Panc1 (cell line): ENCODE data around the gene ZBTB40. TPM values are rescaled to one million over a fixed set of nuclear protein-coding genes. Genes with fewer than 3 reads are reported as not detected.
A peak's percentile ranks its signal among the peaks of the same experiment; 100 is the strongest.

Source experiments
- ATAC-seq: fragments of 200-7000 bp; cut with Tn5 transposase; 2 replicates; pipeline ENCODE4 v1.9.1; 2020; ENCODE audit warnings: mild to moderate bottlenecking, moderate library complexity
- BruUV-seq: library from RNA; stranded (reverse); fragments of 400-500 nt; replicated peaks from 2 replicates; lab custom pipeline; 2021; lab: Mats Ljungman, UMichigan
- CTCF ChIA-PET: fragments of 300-600 bp; sonication (Branson Sonifier 250); formaldehyde crosslinking; loops from one replicate; lab custom pipeline; 2022; ENCODE audit warnings: antibody characterized with exemption; lab: Charles Lee
- POLR2A ChIA-PET: fragments of 300-600 bp; sonication (Branson Sonifier 250); formaldehyde crosslinking; loops from one replicate; lab custom pipeline; 2022; ENCODE audit warnings: antibody characterized with exemption; lab: Charles Lee
- DNase-seq: peaks from one replicate; pipeline ENCODE4 v3.0.0-alpha.2; 2010; ENCODE audit warnings: low read depth, low spot score
- H3K27ac ChIP-seq: 2 replicates; pipeline ENCODE4 v1.5.1; 2011; ENCODE audit warnings: mild to moderate bottlenecking, low read length, inconsistent platforms
- H3K27me3 ChIP-seq: fragments of 200-500 bp; sonication (Bioruptor generic); 2 replicates; pipeline ENCODE4 v1.6.0; 2014; ENCODE audit warnings: low read length, inconsistent platforms; ENCODE audit not compliant: control insufficient read depth, insufficient read depth
- H3K36me3 ChIP-seq: fragments of 200-500 bp; sonication (Bioruptor generic); 2 replicates; pipeline ENCODE4 v1.5.1; 2014; ENCODE audit warnings: inconsistent platforms, mild to moderate bottlenecking, low read length, moderate library complexity; ENCODE audit not compliant: control insufficient read depth, insufficient read depth
- H3K4me1 ChIP-seq: 2 replicates; pipeline ENCODE4 v1.5.1; 2011; ENCODE audit warnings: inconsistent platforms, mild to moderate bottlenecking, low read length, moderate library complexity; ENCODE audit not compliant: control insufficient read depth, insufficient read depth
- H3K4me3 ChIP-seq, 2 experiments: 2 replicates each; pipeline ENCODE4 v1.5.1; 2011 to 2012; ENCODE audit warnings: low read depth in 2 of 2, low read length in 2 of 2, mild to moderate bottlenecking in 2 of 2, inconsistent platforms in 1 of 2, moderate library complexity in 1 of 2
- H3K9me3 ChIP-seq: fragments of 200-500 bp; sonication (Bioruptor generic); 2 replicates; pipeline ENCODE4 v1.5.1; 2014; ENCODE audit warnings: low read depth, mild to moderate bottlenecking, inconsistent platforms, low read length, moderate library complexity; ENCODE audit not compliant: control insufficient read depth, insufficient read depth
- POLR2AphosphoS5 ChIP-seq: IDR thresholded peaks from 2 replicates; pipeline ENCODE4 v1.6.1; 2012; ENCODE audit warnings: mild to moderate bottlenecking, low read depth, low read length, moderate library complexity
- SIN3A ChIP-seq: IDR thresholded peaks from 2 replicates; pipeline ENCODE4 v1.6.1; 2012; ENCODE audit warnings: low read depth, mild to moderate bottlenecking, low read length, moderate library complexity, borderline replicate concordance; ENCODE audit not compliant: insufficient read depth
- TCF7L2 ChIP-seq: IDR thresholded peaks from 2 replicates; pipeline ENCODE4 v1.6.1; 2011; ENCODE audit warnings: mild to moderate bottlenecking, low read depth, low read length, inconsistent platforms
- in situ Hi-C: cut with HindIII; loops from 2 replicates; pipeline ENCODE4 v1.10.0; 2016; ENCODE audit warnings: low sequenced_read_pairs, low pct_unique_long_range_greater_than_20kb
- intact Hi-C: fragments of 100-400 bp; cut with micrococcal nuclease; formaldehyde crosslinking; loops from one replicate; pipeline ENCODE4 v1.10.0; 2022; ENCODE audit not compliant: unreplicated experiment
- total RNA-seq: library from RNA; stranded (reverse); gene quantifications from one replicate; pipeline ENCODE4 v1.2.1, GENCODE V29; 2021; ENCODE audit not compliant: unreplicated experiment
- TF ChIP-seq, protein P1 (sequence below): fragments of 450-650 bp; IDR thresholded peaks from 2 replicates; pipeline ENCODE4 v1.5.1; 2017; ENCODE audit warnings: mild to moderate bottlenecking
- TF ChIP-seq, protein P2 (sequence below), 2 experiments: IDR thresholded peaks; 2 replicates each; pipeline ENCODE4 v1.6.1; 2011 to 2012; ENCODE audit warnings: low read depth in 2 of 2, control low read depth in 1 of 2, low read length in 1 of 2, mild to moderate bottlenecking in 1 of 2, moderate library complexity in 1 of 2; ENCODE audit not compliant: insufficient read depth in 1 of 2

ZBTB40 gene
- total RNA-seq, 1 experiment from 2014 or later: 24.3 TPM

DNA sequence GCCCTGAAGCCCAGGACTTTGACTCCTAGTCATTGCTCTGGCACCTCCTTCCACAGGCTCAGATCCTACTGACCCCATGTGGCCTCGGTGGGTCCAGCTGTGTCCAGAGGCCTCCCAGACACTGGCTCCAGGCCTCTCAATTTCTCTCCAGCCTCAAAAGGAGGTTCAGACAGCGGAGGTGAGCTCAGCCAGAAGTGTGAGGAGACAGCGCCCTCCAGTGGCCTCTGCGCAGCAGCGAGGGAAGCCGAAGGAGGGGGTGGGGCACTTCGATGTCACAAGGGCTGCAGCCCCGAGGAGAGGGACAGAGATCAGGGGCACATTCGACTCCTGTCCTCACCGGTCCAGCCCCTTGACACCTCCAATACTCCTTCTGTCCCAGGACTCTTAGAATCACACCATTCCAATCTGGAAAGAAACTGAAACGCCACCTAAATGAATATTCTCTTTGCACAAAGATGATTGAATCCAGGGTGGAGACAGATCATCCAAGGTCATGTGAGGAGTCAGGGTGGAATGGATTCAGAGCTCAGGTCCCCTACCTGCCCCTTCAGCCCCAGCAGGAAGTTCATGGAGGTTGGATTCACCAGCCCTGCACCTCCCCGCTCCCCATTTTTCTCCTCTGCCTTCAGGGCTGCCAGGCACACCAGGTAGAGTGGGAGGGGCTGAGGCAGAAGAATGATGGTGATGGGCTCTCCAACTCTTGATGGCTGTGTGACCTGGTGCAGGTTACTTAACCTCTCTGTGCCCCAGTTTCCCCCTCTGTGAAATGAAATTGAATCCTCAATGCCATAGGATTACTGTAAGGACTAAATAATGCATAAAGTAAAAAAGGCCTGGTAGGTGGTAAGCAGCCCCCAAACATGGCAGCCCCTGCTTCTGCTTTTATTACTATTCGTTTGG is 34.8 kb upstream of the ZBTB40 start:
- ATAC-seq (peak; percentile 78), DNase-seq (no peak)
- ChIA-PET POLR2A (no interaction called here), CTCF (interaction anchor here (0.6 to 1.1 kb wide), 7 partner anchors 92 to 741 kb away, joined by 3 to 15 read pairs (median 5); no protein-coding TSS in a partner anchor)
- TF ChIP-seq TCF7L2 (no peak), POLR2AphosphoS5 (no peak), SIN3A (no peak)
- TF ChIP-seq, protein P1, sequence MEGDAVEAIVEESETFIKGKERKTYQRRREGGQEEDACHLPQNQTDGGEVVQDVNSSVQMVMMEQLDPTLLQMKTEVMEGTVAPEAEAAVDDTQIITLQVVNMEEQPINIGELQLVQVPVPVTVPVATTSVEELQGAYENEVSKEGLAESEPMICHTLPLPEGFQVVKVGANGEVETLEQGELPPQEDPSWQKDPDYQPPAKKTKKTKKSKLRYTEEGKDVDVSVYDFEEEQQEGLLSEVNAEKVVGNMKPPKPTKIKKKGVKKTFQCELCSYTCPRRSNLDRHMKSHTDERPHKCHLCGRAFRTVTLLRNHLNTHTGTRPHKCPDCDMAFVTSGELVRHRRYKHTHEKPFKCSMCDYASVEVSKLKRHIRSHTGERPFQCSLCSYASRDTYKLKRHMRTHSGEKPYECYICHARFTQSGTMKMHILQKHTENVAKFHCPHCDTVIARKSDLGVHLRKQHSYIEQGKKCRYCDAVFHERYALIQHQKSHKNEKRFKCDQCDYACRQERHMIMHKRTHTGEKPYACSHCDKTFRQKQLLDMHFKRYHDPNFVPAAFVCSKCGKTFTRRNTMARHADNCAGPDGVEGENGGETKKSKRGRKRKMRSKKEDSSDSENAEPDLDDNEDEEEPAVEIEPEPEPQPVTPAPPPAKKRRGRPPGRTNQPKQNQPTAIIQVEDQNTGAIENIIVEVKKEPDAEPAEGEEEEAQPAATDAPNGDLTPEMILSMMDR: peak; percentile 95
- TF ChIP-seq, protein P2, sequence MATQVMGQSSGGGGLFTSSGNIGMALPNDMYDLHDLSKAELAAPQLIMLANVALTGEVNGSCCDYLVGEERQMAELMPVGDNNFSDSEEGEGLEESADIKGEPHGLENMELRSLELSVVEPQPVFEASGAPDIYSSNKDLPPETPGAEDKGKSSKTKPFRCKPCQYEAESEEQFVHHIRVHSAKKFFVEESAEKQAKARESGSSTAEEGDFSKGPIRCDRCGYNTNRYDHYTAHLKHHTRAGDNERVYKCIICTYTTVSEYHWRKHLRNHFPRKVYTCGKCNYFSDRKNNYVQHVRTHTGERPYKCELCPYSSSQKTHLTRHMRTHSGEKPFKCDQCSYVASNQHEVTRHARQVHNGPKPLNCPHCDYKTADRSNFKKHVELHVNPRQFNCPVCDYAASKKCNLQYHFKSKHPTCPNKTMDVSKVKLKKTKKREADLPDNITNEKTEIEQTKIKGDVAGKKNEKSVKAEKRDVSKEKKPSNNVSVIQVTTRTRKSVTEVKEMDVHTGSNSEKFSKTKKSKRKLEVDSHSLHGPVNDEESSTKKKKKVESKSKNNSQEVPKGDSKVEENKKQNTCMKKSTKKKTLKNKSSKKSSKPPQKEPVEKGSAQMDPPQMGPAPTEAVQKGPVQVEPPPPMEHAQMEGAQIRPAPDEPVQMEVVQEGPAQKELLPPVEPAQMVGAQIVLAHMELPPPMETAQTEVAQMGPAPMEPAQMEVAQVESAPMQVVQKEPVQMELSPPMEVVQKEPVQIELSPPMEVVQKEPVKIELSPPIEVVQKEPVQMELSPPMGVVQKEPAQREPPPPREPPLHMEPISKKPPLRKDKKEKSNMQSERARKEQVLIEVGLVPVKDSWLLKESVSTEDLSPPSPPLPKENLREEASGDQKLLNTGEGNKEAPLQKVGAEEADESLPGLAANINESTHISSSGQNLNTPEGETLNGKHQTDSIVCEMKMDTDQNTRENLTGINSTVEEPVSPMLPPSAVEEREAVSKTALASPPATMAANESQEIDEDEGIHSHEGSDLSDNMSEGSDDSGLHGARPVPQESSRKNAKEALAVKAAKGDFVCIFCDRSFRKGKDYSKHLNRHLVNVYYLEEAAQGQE (IDR thresholded peaks at IDR 0.05; ENCODE audit: insufficient read depth in 1 of 2, low read depth in 2 of 2, low read length in 1 of 2): peak in 1 of 2 experiments; percentile 54; a peak in 1 of 4 replicates
- Histone ChIP-seq H3K4me3 (peak overlapping the region in 1 of 2 experiments; percentile 12; a peak in 1 of 4 replicates), H3K4me1 (peaks cover 13% of the 10 kb centered on the region), H3K27me3 (no peaks in the 10 kb centered on the region; the same call in 1 of the 2 replicates), H3K36me3 (no peaks in the 10 kb centered on the region), H3K27ac (no peak overlapping the region), H3K9me3 (no peaks in the 10 kb centered on the region)
- in situ Hi-C loops: no loop called here
- intact Hi-C loops: loop anchor here (2.0 to 10.0 kb wide), 2 partner anchors 284 to 312 kb away; no protein-coding TSS in a partner anchor
- BruUV-seq: no TSS peak

DNA sequence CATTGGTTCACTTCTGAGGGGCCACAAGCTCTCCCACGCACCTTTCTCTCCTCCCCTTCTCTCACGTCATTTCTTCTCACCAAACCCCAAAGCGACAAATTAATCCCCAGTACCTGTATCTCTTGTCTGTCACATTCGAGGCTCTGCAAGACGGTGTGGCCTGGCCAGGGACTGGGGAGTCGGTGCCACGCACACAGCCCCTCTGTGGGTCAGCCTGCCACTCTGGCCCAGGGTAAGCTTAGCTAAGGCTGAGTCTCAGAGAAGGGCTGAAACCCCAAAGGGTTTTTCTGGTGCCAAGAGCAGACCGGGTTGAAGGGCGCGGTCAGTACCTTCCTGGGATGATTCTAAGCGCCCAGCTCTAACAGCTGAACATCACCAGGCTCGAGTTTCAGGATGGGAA is 34.2 kb upstream of the ZBTB40 start:
- no peaks in the 10 kb centered on the region for H3K9me3 ChIP-seq
- no peaks in the 10 kb centered on the region for H3K36me3 ChIP-seq
- ChIA-PET CTCF (interaction anchor here (0.6 kb wide), 1 partner anchor 15 kb away, joined by 3 read pairs; no protein-coding TSS in a partner anchor), POLR2A (no interaction called here)
- H3K27ac ChIP-seq: no peak overlapping the region
- H3K4me1 ChIP-seq: peaks cover 13% of the 10 kb centered on the region
- in situ Hi-C loops (no loop called here), intact Hi-C loops (loop anchor here (2.0 to 10.0 kb wide), 2 partner anchors 285 to 313 kb away; no protein-coding TSS in a partner anchor)
- H3K27me3 ChIP-seq: no peaks in the 10 kb centered on the region; the same call in 1 of the 2 replicates
- H3K4me3 ChIP-seq: no peak overlapping the region
- ATAC-seq (no peak), DNase-seq (no peak)
- BruUV-seq: no TSS peak
- TF ChIP-seq SIN3A (no peak), POLR2AphosphoS5 (no peak), TCF7L2 (no peak)
- TF ChIP-seq, protein P1: no peak
- TF ChIP-seq, protein P2 (IDR thresholded peaks at IDR 0.05; ENCODE audit: insufficient read depth in 1 of 2, low read depth in 2 of 2, low read length in 1 of 2): no peak
